Transverse colon (tissue), 4 donors: ENCODE data around the gene IL6R.

Experiments used
- POLR2A ChIP-seq: fragments of 450-650 bp; IDR thresholded peaks from one replicate; pipeline ENCODE4 v1.6.1; 2016; ENCODE audit warnings: antibody characterized with exemption, mild to moderate bottlenecking, moderate library complexity
- POLR2AphosphoS5 ChIP-seq, 3 donors: sonication (generic); formaldehyde crosslinking; IDR thresholded peaks; one replicate each; pipeline ENCODE4 v1.6.1; 2016; ENCODE audit warnings: antibody characterized with exemption in 3 of 3
- TF ChIP-seq, protein P1 (sequence below), 5 experiments: fragments of 200-600 bp in 3 of 5; fragments of 450-650 bp in 2 of 5; sonication (generic) in 3 of 5; IDR thresholded peaks; 1 replicate in 2 of 5; 2 replicates in 3 of 5; pipeline ENCODE4 v1.5.1; 2016 to 2017; ENCODE audit warnings: antibody characterized with exemption in 5 of 5, inconsistent platforms in 3 of 5, mild to moderate bottlenecking in 2 of 5, moderate library complexity in 1 of 5

DNA sequence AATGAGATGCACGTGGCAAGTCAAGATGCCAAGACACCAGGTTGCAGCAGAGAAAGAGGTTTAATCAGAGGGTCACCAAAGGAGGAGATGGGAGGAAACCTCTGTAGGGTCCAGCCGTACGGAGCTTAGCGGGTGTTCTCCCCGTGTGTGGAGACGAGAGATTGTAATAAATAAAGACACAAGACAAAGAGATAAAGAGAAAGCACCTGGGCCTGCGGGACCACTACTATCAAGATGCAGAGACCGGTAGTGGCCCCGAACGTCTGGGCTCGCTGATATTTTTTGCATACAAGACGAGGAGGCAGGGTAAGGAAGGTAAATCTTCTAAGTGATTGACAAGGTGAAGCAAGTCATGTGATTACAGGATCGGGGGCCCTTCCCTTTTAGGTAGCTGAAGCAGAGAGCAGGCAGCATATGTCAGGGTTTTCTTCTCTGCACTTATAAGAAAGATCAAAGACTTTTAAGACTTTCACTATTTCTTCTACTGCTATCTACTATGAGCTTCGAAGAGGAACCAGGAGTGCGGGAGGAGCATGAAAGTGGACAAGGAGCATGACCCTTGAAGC lies 55.6 kb downstream of the IL6R start:
- TF ChIP-seq, protein P1, sequence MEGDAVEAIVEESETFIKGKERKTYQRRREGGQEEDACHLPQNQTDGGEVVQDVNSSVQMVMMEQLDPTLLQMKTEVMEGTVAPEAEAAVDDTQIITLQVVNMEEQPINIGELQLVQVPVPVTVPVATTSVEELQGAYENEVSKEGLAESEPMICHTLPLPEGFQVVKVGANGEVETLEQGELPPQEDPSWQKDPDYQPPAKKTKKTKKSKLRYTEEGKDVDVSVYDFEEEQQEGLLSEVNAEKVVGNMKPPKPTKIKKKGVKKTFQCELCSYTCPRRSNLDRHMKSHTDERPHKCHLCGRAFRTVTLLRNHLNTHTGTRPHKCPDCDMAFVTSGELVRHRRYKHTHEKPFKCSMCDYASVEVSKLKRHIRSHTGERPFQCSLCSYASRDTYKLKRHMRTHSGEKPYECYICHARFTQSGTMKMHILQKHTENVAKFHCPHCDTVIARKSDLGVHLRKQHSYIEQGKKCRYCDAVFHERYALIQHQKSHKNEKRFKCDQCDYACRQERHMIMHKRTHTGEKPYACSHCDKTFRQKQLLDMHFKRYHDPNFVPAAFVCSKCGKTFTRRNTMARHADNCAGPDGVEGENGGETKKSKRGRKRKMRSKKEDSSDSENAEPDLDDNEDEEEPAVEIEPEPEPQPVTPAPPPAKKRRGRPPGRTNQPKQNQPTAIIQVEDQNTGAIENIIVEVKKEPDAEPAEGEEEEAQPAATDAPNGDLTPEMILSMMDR (IDR thresholded peaks at IDR 0.05): no peak
- TF ChIP-seq POLR2A (no peak), POLR2AphosphoS5 (IDR thresholded peaks at IDR 0.05) (no peak)
